VCaP (cell line): ENCODE data around the gene POU2AF3.
"Not testable (repeated sequence)": the region's sequence is repeated elsewhere in the genome, so short reads cannot be mapped to it uniquely, and the experiment has no call there.

Experiments used
- H3K27ac ChIP-seq: fragments of 450-650 bp; 2 replicates; pipeline ENCODE4 v1.5.1; 2017
- CTCF ChIP-seq: fragments of 450-650 bp; conservative IDR thresholded peaks from 2 replicates; pipeline ENCODE4 v1.5.1; 2017; ENCODE audit warnings: mild to moderate bottlenecking, moderate library complexity

The POU2AF3 gene

GRCh38 chr11:111307472-111308108 is 9.2 kb downstream of the POU2AF3 start:
- H3K27ac ChIP-seq, result peak overlapping the region; percentile 95
- TF ChIP-seq CTCF, result peak; percentile 13; the same call in 1 of the 2 replicates

DNA sequence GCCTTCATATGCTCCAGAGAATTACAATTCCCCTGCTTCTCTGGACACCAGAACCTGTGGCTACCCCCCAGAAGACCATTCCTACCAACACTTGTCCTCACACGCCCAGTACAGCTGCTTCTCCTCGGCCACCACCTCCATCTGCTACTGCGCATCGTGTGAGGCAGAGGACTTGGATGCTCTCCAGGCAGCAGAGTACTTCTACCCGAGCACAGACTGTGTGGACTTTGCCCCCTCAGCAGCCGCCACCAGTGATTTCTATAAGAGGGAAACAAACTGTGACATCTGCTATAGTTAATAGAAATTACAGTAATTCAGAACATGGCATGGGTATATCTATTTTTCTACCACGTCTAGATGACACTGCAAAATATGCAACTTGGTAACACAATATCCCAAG is 9.8 kb downstream of the POU2AF3 start:
- H3K27ac ChIP-seq, result peak overlapping the region; percentile 95
- TF ChIP-seq CTCF, result no peak

DNA sequence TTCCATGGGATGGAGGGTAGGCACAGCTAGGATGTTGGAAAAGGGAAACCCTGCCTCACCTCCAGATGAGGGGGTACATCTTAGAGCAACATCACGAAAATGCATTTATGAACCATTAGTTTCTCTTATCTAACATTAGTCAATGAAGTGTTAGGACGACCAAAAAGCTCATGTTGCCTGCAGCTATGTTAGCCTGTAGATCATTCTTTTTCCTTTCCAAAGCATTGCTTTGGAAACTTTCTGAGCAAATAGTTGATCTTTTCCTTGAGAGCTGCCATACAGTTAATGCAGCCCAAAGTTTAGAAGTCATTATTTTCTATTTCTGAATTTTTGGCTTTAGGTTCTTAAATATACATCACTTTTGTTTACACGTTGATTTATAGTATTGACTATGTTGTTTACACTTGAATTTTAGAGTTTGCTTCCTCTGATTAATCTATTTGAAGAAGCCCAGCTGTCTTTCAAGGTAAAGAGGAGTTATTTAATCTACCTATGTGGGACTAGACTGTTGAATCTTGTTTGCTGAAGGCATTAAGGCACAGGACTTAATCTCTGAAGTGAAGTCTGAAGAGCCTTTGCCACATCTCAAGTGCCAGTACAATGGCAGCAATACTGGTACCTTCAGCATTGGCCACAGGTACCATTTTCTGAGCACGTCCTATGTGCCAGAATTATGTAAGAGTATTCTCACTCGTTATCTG is 11.0 kb downstream of the POU2AF3 start:
- H3K27ac ChIP-seq, result peak overlapping the region; percentile 95
- TF ChIP-seq CTCF, result no peak

GRCh38 chr11:111310088-111310487 is 11.7 kb downstream of the POU2AF3 start:
- H3K27ac ChIP-seq, result peak overlapping the region; percentile 95
- TF ChIP-seq CTCF, result no peak

DNA sequence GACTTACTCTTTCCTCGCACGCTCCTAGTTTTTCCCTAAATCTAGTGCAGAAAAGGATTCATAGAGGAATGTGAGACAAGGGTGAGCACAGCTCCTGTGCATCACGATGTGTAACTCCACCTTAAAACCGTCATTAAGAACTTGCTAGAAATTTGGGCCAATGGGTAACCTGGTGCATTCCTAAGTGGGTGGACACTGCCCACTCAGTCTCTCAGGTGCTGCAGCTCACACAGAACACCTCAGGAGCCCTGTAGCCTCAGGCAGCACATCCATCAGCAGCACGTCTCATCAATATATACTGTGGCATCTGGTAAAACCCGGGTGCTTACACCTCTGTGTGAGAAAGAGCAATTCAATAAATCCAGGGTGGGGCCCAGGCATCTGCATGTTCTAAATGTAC is 12.4 kb downstream of the POU2AF3 start:
- H3K27ac ChIP-seq, result peak overlapping the region; percentile 95
- TF ChIP-seq CTCF, result no peak

GRCh38 chr11:111312076-111312475 is 13.7 kb downstream of the POU2AF3 start:
- peak overlapping the region; percentile 95; the same call in 1 of the 2 replicates for H3K27ac ChIP-seq
- TF ChIP-seq CTCF, result no peak

DNA sequence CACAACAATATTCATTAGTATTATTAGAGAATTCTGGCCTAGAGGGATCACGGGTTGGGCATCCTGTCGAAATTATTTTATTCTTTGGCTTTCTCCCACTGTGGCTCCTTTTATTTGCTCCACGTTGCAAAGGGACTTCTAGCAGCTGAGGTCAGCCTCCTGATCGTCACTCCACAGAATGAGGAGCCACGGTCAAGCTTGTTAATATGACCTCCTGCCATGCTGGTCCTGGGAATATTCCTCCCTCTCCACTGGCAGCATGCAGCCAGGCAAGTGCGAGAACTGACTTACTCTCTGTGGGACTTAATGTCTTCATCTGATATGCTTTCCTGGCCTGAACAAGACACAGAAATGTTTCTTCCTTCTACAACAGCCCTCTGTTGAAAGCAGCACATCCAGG is 20.9 kb downstream of the POU2AF3 start:
- TF ChIP-seq CTCF, result no peak
- no peak overlapping the region for H3K27ac ChIP-seq

- not testable (repeated sequence) for H3K27ac ChIP-seq
These were observed 21.9 kb downstream of the POU2AF3 start for GRCh38 chr11:111320199-111320598.
